Measurements from ENCODE around the gene FRK.

FRK gene

DNA sequence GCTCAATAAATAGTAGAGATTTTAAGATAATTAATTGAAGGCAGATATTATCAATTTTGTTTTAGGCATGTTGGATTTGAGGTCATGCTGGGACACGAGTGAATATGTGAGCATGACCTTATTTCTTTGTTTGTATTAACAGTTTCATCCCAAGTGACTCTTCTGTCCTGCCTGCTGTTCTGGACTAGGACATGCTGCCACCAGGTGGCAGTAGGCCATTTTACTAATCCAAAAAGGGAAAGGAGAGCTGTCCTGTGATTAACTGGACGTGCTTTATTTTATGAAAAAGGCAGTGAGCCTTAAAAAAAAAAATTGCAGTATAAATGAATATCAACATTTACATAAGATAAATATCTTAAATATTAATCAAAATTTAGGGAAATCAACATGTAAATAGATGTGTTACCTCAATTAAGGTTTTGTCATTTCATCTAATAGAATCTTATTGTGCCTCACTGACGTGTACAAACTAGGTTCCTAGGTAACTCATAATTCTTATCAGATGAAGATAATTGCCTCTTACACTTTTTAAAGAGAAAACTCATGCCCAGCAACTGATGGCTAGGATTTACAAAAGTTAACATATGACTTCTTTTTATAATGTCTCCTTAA, 49.8 kb downstream of the FRK start:
- Histone ChIP-seq H3K9ac (ENCODE audit: low read length) (no peak overlapping the region), H3K27me3 (ENCODE audit: control insufficient read depth, insufficient read depth, low read length) (no peaks in the 10 kb centered on the region), H3K36me3 (ENCODE audit: control insufficient read depth, insufficient read depth, low read length) (no peaks in the 10 kb centered on the region), H3K4me3 (ENCODE audit: low read length) (no peak overlapping the region), H3K4me1 (ENCODE audit: control insufficient read depth, insufficient read depth, low read length) (peaks cover 2% of the 10 kb centered on the region), H3K27ac (ENCODE audit: low read depth, low read length) (no peak overlapping the region)

DNA sequence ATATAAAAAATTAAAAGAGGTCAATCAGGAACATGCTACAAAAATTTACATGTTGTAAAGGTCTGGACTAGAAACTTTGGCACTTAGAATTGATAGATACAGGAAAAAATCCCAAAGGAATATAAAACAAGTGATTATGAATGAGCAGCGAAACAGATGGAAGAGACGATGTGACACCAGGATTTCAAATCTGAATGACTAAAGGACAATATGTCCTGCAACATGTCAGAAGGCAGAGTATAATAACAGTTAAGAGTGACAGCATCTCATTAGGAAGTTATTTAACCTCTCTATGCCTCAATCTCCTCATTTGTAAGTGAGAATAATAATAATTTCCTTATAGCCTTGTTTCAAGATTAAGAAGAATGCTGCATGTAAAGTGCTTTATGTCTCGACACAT, 50.3 kb downstream of the FRK start:
- peaks cover 2% of the 10 kb centered on the region for H3K4me1 ChIP-seq (ENCODE audit: control insufficient read depth, insufficient read depth, low read length)
- H3K4me3 ChIP-seq (ENCODE audit: low read length) = no peak overlapping the region
- no peaks in the 10 kb centered on the region for H3K36me3 ChIP-seq (ENCODE audit: control insufficient read depth, insufficient read depth, low read length)
- no peaks in the 10 kb centered on the region for H3K27me3 ChIP-seq (ENCODE audit: control insufficient read depth, insufficient read depth, low read length)
- H3K27ac ChIP-seq (ENCODE audit: low read depth, low read length) = no peak overlapping the region
- H3K9ac ChIP-seq (ENCODE audit: low read length) = no peak overlapping the region

DNA sequence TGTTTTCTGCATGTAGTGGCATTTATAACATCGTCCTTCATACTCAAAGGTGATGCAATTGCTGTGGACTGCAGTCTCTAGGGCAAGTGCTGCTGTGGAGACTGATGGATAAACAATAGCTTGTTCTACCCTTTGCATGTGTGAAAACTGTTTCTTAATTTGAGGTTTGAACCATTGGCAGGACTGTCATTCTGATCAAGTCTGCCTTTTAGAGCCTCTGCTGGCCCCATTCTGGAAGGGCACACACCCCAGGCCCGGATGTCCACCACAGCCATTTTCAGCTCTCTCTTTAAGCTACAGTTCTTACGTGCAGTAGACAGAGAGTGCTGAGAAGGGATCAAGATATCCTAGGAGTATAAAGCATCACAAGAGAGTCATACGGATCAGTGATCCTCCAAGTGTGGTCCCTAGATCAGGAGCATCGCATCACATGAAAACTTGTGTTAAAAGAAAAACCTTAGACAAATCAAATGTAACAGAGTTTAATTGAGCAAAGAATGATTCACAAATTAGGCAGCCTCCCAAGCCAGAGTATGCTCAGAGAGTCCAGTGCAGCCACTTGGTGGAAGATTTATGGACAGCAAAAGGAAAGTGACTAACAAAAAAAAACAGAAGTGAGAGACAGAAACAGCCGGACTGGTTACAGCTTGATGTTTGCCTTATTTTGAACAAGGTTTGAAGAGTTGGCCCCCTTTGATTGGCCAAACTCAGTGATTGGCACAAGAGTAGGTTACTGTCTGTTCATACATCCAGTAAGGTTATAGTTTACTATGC, 52.0 kb downstream of the FRK start:
- H3K9ac ChIP-seq (ENCODE audit: low read length) = no peak overlapping the region
- no peak overlapping the region for H3K27ac ChIP-seq (ENCODE audit: low read depth, low read length)
- H3K4me1 ChIP-seq (ENCODE audit: control insufficient read depth, insufficient read depth, low read length) = peaks cover 2% of the 10 kb centered on the region
- H3K27me3 ChIP-seq (ENCODE audit: control insufficient read depth, insufficient read depth, low read length) = no peaks in the 10 kb centered on the region
- H3K4me3 ChIP-seq (ENCODE audit: low read length) = no peak overlapping the region
- no peaks in the 10 kb centered on the region for H3K36me3 ChIP-seq (ENCODE audit: control insufficient read depth, insufficient read depth, low read length)

DNA sequence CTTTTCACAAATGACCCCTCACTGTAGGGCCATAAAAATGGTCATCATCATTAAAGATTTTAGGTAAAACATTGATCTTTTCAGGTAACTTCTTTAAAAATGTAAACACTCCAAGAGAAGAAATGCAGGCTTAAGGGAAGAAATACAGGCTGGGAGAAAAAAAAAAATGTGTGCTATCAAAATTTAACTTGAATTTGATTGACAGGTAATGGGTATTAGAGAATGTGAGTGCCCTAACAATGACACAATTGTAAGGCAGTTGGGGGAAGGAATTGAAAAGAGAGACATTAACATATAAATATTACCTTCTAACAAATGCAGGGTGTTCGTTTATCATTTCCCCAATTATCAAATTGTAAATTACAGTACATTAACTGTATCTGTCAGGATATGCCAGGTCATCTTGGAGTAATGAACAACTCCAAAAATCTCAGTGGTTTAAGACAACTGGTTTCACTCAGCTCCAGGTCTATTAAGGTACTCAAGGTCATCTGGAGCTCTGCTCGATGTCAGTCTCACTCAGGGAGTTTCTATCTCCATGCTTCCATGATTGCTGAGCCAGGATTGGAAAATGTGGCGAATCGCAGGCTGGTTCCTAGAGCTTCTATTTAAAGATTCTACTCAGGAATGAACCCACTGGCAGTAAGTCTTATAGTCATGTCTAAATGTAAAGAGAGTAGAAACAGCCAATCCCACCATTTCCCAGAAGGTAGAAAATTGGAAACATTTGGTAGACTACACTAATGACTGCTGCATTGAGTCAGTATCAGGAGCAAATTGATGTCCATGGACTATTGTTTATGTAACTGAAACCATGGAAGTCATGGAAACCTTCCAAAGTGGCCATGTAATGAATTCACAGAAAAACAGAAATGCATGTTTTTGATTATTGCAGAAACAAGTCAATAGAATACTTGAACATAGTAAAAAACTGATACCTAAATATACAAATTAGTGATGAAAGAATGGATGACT, 55.6 kb downstream of the FRK start:
- no peaks in the 10 kb centered on the region for H3K27me3 ChIP-seq (ENCODE audit: control insufficient read depth, insufficient read depth, low read length)
- H3K36me3 ChIP-seq (ENCODE audit: control insufficient read depth, insufficient read depth, low read length) = no peaks in the 10 kb centered on the region
- H3K4me3 ChIP-seq (ENCODE audit: low read length) = no peak overlapping the region
- H3K27ac ChIP-seq (ENCODE audit: low read depth, low read length) = no peak overlapping the region
- peaks cover 2% of the 10 kb centered on the region for H3K4me1 ChIP-seq (ENCODE audit: control insufficient read depth, insufficient read depth, low read length)
- H3K9ac ChIP-seq (ENCODE audit: low read length) = no peak overlapping the region

DNA sequence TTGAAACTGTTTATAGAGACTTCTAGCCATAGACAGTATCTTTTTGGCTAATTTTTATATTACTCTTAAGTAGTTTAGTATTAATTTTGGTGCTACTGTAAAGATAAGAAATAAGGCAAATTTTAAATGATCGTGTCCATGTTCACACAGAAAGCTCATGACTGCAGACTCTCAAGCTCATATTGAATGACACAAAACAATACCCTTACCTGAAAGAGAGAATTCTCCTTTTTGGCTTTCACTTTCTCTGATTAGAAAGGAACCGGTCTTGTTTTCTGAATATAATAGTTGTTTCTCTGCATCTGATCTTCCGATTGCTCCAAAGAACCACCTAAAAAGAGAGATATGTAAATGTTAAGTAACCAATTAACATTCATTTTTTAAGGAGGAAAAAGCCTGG, 57.0 kb downstream of the FRK start:
- Histone ChIP-seq H3K9ac (ENCODE audit: low read length) (no peak overlapping the region), H3K27ac (ENCODE audit: low read depth, low read length) (no peak overlapping the region), H3K27me3 (ENCODE audit: control insufficient read depth, insufficient read depth, low read length) (no peaks in the 10 kb centered on the region), H3K36me3 (ENCODE audit: control insufficient read depth, insufficient read depth, low read length) (no peaks in the 10 kb centered on the region), H3K4me3 (ENCODE audit: low read length) (no peak overlapping the region), H3K4me1 (ENCODE audit: control insufficient read depth, insufficient read depth, low read length) (peaks cover 2% of the 10 kb centered on the region)

DNA sequence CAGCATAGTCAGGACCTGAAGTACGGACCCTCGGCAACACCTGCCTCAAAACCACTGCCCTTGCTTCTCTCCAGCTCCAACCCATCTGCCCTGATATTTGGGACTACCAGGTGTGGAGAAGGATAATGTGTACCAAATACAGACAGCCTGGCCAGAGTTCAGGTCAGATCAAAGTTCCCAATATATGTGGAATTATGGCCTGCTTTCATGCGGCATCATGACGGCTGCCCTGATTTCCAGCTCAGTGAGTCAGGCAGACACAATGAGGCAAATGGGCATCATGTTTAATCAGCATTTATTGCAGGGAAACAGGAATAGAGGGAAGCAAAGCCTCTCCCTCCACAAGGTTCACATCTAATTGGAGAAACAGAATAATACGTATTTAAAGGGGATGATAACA, 57.9 kb downstream of the FRK start:
- Histone ChIP-seq H3K27me3 (ENCODE audit: control insufficient read depth, insufficient read depth, low read length) (no peaks in the 10 kb centered on the region), H3K4me3 (ENCODE audit: low read length) (no peak overlapping the region), H3K36me3 (ENCODE audit: control insufficient read depth, insufficient read depth, low read length) (no peaks in the 10 kb centered on the region), H3K27ac (ENCODE audit: low read depth, low read length) (no peak overlapping the region), H3K4me1 (ENCODE audit: control insufficient read depth, insufficient read depth, low read length) (no peaks in the 10 kb centered on the region), H3K9ac (ENCODE audit: low read length) (no peak overlapping the region)

DNA sequence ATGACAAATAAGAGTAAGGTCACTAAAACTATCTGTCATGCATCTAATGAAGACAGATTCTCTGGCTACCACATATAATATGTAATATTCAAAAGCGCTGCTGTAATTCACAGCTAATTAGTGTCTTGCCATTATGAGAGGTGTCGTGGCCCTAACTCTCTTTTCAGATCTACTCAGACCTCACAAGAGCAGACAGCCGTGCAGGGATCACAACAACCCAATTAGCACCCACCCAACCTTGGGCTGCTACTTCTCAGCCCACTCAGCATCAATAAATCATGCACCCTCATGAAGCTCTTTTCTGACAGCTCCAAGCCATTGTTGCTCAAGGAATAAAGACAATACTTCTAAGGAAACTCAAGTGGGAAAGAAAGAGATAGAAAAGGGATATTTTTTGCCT, 61.5 kb downstream of the FRK start:
- H3K27me3 ChIP-seq (ENCODE audit: control insufficient read depth, insufficient read depth, low read length) = no peaks in the 10 kb centered on the region
- no peaks in the 10 kb centered on the region for H3K4me1 ChIP-seq (ENCODE audit: control insufficient read depth, insufficient read depth, low read length)
- H3K4me3 ChIP-seq (ENCODE audit: low read length) = no peak overlapping the region
- no peak overlapping the region for H3K9ac ChIP-seq (ENCODE audit: low read length)
- H3K36me3 ChIP-seq (ENCODE audit: control insufficient read depth, insufficient read depth, low read length) = no peaks in the 10 kb centered on the region
- H3K27ac ChIP-seq (ENCODE audit: low read depth, low read length) = no peak overlapping the region

DNA sequence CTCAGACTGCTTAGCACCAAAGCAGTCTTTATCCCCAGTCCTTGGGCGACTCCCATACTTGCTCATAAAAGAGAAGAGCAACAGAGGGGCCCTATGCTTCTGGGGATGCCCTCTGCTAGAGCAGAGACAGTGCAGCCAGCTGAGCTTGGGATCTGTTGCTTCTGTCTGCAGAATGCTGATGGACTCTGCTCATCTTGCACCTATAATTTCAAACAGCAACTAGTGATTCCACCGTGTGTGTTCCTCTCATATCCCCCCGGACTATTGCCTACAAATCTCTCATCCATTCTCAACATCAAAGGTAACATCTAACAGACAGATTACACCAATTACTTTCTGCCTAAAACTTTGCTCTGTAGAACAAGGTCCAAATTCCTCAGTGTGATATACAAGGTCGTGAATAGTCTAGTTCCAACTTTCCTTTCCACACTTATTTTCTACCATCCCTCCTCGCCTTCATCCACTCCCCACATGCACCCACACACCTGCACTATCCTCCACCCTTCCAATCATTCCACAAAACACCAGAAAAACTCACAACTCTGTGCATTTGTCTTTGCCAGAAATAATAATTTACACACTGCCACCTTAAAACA, 62.6 kb downstream of the FRK start:
- no peak overlapping the region for H3K9ac ChIP-seq (ENCODE audit: low read length)
- no peak overlapping the region for H3K27ac ChIP-seq (ENCODE audit: low read depth, low read length)
- no peaks in the 10 kb centered on the region for H3K36me3 ChIP-seq (ENCODE audit: control insufficient read depth, insufficient read depth, low read length)
- H3K27me3 ChIP-seq (ENCODE audit: control insufficient read depth, insufficient read depth, low read length) = no peaks in the 10 kb centered on the region
- no peak overlapping the region for H3K4me3 ChIP-seq (ENCODE audit: low read length)
- no peaks in the 10 kb centered on the region for H3K4me1 ChIP-seq (ENCODE audit: control insufficient read depth, insufficient read depth, low read length)

DNA sequence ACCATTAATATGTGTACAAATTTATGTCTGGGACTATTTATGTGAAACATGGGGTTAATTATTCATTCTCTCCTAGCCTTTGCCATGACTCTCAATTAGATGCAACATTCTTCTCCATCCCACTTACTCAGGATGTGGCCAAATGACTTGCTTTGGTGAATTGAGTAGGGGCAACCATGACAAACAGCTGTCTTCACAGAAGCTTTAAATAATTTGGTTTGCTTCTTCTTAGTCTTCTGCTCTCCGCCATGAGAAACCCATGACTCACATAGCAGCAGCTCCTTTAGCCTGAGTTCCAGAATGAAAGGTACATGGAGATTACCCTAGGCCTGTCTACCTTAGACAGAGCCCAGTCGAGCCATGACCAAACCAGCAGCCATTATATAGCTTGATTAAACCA, 74.7 kb downstream of the FRK start:
- Histone ChIP-seq H3K36me3 (ENCODE audit: control insufficient read depth, insufficient read depth, low read length) (no peaks in the 10 kb centered on the region), H3K27ac (ENCODE audit: low read depth, low read length) (no peak overlapping the region), H3K4me3 (ENCODE audit: low read length) (no peak overlapping the region), H3K4me1 (ENCODE audit: control insufficient read depth, insufficient read depth, low read length) (no peaks in the 10 kb centered on the region), H3K27me3 (ENCODE audit: control insufficient read depth, insufficient read depth, low read length) (no peaks in the 10 kb centered on the region), H3K9ac (ENCODE audit: low read length) (no peak overlapping the region)

DNA sequence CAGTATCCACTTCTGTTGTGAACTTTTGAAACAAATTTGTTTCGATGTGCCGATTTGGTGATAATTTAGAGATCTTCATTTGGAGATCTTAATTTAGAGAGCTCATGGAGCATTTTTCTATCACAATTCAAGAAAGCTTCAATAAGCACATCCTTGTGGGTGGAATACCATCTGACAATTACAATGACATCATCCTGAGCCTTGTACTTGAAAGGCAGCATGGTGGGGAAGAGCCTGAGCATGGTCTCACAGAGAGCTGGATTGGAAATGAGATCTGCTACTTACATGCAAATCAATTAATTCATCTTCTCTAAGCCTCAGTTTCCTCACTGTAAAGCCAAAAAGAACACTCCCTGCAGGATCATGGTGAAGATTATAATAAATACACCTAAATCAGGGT, 75.9 kb downstream of the FRK start:
- H3K27me3 ChIP-seq (ENCODE audit: control insufficient read depth, insufficient read depth, low read length) = no peaks in the 10 kb centered on the region
- no peak overlapping the region for H3K9ac ChIP-seq (ENCODE audit: low read length)
- H3K36me3 ChIP-seq (ENCODE audit: control insufficient read depth, insufficient read depth, low read length) = no peaks in the 10 kb centered on the region
- no peaks in the 10 kb centered on the region for H3K4me1 ChIP-seq (ENCODE audit: control insufficient read depth, insufficient read depth, low read length)
- no peak overlapping the region for H3K27ac ChIP-seq (ENCODE audit: low read depth, low read length)
- no peak overlapping the region for H3K4me3 ChIP-seq (ENCODE audit: low read length)

DNA sequence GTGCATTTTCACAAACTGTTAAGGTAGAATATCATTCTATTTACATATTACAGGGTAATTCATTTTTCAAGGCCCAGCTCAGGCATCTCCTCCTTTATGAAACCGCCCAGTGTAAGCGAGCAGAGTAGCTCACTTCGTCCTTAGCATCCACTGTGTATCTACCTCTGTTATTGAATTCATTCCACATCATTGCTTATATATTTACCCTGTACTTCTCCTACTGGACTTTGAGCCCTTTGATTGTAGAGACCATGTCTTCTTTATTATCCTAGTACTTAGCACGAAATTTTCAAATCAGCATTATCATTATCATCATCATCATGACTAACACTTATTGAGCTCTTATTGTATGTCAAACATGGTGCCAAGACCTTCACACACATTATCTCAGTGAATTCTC, 76.7 kb downstream of the FRK start:
- Histone ChIP-seq H3K4me1 (ENCODE audit: control insufficient read depth, insufficient read depth, low read length) (no peaks in the 10 kb centered on the region), H3K4me3 (ENCODE audit: low read length) (no peak overlapping the region), H3K9ac (ENCODE audit: low read length) (no peak overlapping the region), H3K27me3 (ENCODE audit: control insufficient read depth, insufficient read depth, low read length) (no peaks in the 10 kb centered on the region), H3K27ac (ENCODE audit: low read depth, low read length) (no peak overlapping the region), H3K36me3 (ENCODE audit: control insufficient read depth, insufficient read depth, low read length) (no peaks in the 10 kb centered on the region)

DNA sequence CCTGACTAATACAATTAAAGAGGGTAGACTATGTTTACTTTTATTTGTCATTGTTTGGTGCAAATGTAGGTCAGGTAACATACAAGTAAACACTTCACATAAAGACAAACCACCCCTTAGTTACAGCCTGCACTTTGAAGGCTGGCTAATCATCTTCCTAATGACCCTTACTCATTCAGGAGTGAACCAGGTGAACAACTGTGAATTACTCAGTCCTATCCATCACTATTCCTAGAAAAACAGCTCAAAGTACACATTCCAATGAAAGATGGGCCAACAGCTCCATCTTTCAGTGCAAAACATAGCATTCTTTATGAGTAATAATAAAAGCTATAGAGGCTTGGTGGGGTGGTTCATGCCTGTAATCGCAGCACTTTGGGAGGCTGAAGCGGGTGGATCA, 78.2 kb downstream of the FRK start:
- Histone ChIP-seq H3K27ac (ENCODE audit: low read depth, low read length) (no peak overlapping the region), H3K27me3 (ENCODE audit: control insufficient read depth, insufficient read depth, low read length) (no peaks in the 10 kb centered on the region), H3K4me1 (ENCODE audit: control insufficient read depth, insufficient read depth, low read length) (no peaks in the 10 kb centered on the region), H3K9ac (ENCODE audit: low read length) (no peak overlapping the region), H3K36me3 (ENCODE audit: control insufficient read depth, insufficient read depth, low read length) (no peaks in the 10 kb centered on the region), H3K4me3 (ENCODE audit: low read length) (no peak overlapping the region)
